ENCODE measurements around the gene SHF. TPM values are rescaled to one million over a fixed set of nuclear protein-coding genes. Genes with fewer than 3 reads are reported as not detected.
A peak's percentile ranks its signal among the peaks of the same experiment; 100 is the strongest.

The SHF gene
- total RNA-seq, 1 experiment from 2014 or later = 0.44 TPM

- DNase-seq (ENCODE audit: unreplicated experiment) = no peak
- ChIA-PET CTCF (interaction anchor here (0.7 to 2.6 kb wide), 8 partner anchors 8 to 70 kb away, joined by 3 to 13 read pairs (median 4); no protein-coding TSS in a partner anchor), POLR2A (interaction anchor here (0.9 kb wide), 1 partner anchor 12 kb away, joined by 3 read pairs; no protein-coding TSS in a partner anchor)
- BruUV-seq (replicated peaks) = no TSS peak
- Mint-ChIP-seq H3K27me3 (ENCODE audit: insufficient read depth, unreplicated experiment) (no peaks in the 10 kb centered on the region), H3K4me3 (ENCODE audit: unreplicated experiment) (peak overlapping the region; percentile 76), H3K4me1 (ENCODE audit: insufficient read depth, unreplicated experiment) (peaks cover 19% of the 10 kb centered on the region), H3K36me3 (ENCODE audit: insufficient read depth, unreplicated experiment) (peaks cover 6% of the 10 kb centered on the region), H3K9me3 (ENCODE audit: unreplicated experiment) (no peaks in the 10 kb centered on the region), H3K27ac (ENCODE audit: low read depth, unreplicated experiment) (peak overlapping the region; percentile 54)
- intact Hi-C loops (cut with micrococcal nuclease) = no loop called here
- TF ChIP-seq, protein P1, sequence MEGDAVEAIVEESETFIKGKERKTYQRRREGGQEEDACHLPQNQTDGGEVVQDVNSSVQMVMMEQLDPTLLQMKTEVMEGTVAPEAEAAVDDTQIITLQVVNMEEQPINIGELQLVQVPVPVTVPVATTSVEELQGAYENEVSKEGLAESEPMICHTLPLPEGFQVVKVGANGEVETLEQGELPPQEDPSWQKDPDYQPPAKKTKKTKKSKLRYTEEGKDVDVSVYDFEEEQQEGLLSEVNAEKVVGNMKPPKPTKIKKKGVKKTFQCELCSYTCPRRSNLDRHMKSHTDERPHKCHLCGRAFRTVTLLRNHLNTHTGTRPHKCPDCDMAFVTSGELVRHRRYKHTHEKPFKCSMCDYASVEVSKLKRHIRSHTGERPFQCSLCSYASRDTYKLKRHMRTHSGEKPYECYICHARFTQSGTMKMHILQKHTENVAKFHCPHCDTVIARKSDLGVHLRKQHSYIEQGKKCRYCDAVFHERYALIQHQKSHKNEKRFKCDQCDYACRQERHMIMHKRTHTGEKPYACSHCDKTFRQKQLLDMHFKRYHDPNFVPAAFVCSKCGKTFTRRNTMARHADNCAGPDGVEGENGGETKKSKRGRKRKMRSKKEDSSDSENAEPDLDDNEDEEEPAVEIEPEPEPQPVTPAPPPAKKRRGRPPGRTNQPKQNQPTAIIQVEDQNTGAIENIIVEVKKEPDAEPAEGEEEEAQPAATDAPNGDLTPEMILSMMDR (IDR thresholded peaks at IDR 0.05; ENCODE audit: unreplicated experiment) = no peak
These were observed 1.6 kb downstream of the SHF start for GRCh38 chr15:45185903-45186770.

- TF ChIP-seq, protein P1 (IDR thresholded peaks at IDR 0.05; ENCODE audit: unreplicated experiment) = no peak
- POLR2A ChIA-PET = interaction anchor here (0.6 kb wide), 1 partner anchor 9 kb away, joined by 3 read pairs; no protein-coding TSS in a partner anchor
- Mint-ChIP-seq H3K9me3 (ENCODE audit: unreplicated experiment) (no peaks in the 10 kb centered on the region), H3K27me3 (ENCODE audit: insufficient read depth, unreplicated experiment) (no peaks in the 10 kb centered on the region), H3K4me1 (ENCODE audit: insufficient read depth, unreplicated experiment) (peaks cover 23% of the 10 kb centered on the region), H3K36me3 (ENCODE audit: insufficient read depth, unreplicated experiment) (peaks cover 6% of the 10 kb centered on the region), H3K27ac (ENCODE audit: low read depth, unreplicated experiment) (no peak overlapping the region), H3K4me3 (ENCODE audit: unreplicated experiment) (no peak overlapping the region)
- BruUV-seq (replicated peaks) = no TSS peak
- intact Hi-C loops (cut with micrococcal nuclease) = no loop called here
- CTCF ChIA-PET = interaction anchor here (0.8 to 2.6 kb wide), 4 partner anchors 8 to 22 kb away, joined by 3 to 13 read pairs (median 6); no protein-coding TSS in a partner anchor
- no peak for DNase-seq (ENCODE audit: unreplicated experiment)
These were observed 2.5 kb downstream of the SHF start for GRCh38 chr15:45185069-45185779.

DNA sequence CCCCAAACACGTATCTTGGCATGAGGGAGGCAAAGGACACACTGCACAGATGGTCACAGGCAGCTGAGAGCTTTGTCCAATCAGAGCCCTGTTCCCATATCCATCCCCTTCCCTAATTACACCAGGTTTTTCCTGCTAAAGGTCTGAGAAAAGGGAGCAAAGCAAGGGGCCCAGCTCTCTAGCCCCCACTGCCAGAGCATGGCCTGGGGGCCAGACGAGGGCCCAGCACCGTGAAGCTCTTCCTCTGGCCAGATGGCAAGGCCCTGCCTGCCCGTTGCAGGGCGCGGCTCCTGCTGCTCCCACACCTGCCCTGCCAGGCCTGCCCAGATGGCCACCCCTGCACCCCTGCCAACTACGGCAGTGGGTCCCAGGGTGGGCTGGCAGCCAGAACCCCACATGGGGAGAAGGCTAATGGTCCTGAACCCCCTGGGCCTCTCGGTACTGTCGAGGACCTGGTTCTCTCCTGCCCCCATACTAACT, 3.2 kb downstream of the SHF start:
- H3K36me3 Mint-ChIP-seq (ENCODE audit: insufficient read depth, unreplicated experiment) = peaks cover 6% of the 10 kb centered on the region
- ChIA-PET CTCF (interaction anchor here (0.9 to 7.3 kb wide), 6 partner anchors 8 to 22 kb away, joined by 3 to 36 read pairs (median 6); no protein-coding TSS in a partner anchor), POLR2A (interaction anchor here (0.9 kb wide), 1 partner anchor 14 kb away, joined by 3 read pairs; no protein-coding TSS in a partner anchor)
- no peak overlapping the region for H3K4me3 Mint-ChIP-seq (ENCODE audit: unreplicated experiment)
- TF ChIP-seq, protein P1 (IDR thresholded peaks at IDR 0.05; ENCODE audit: unreplicated experiment) = no peak
- no TSS peak for BruUV-seq (replicated peaks)
- intact Hi-C loops (cut with micrococcal nuclease) = no loop called here
- no peaks in the 10 kb centered on the region for H3K9me3 Mint-ChIP-seq (ENCODE audit: unreplicated experiment)
- peaks cover 27% of the 10 kb centered on the region for H3K4me1 Mint-ChIP-seq (ENCODE audit: insufficient read depth, unreplicated experiment)
- no peaks in the 10 kb centered on the region for H3K27me3 Mint-ChIP-seq (ENCODE audit: insufficient read depth, unreplicated experiment)
- H3K27ac Mint-ChIP-seq (ENCODE audit: low read depth, unreplicated experiment) = no peak overlapping the region
- no peak for DNase-seq (ENCODE audit: unreplicated experiment)

DNA sequence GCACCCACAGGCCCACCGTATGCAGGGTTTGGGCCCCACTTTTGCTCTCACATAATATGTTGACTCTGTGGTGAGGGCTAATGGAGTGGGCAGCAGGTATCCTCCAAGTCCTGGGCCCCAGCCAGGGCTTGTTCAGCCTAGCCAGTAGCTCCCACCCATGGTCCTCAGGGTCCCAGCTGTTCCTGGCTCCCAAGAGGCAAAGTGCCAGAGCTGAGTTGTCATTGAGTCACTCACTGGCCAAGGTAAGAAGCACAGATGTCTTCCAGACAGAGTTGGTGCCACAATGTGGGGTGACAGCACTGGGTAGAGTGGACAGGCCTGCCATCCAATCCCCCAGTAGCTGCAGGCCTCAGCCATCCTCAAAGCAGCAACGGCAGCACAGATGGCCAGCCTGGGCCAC, 4.3 kb downstream of the SHF start:
- no peak for DNase-seq (ENCODE audit: unreplicated experiment)
- intact Hi-C loops (cut with micrococcal nuclease) = no loop called here
- BruUV-seq (replicated peaks) = no TSS peak
- no peak overlapping the region for H3K4me3 Mint-ChIP-seq (ENCODE audit: unreplicated experiment)
- no peaks in the 10 kb centered on the region for H3K9me3 Mint-ChIP-seq (ENCODE audit: unreplicated experiment)
- H3K4me1 Mint-ChIP-seq (ENCODE audit: insufficient read depth, unreplicated experiment) = peaks cover 24% of the 10 kb centered on the region
- H3K36me3 Mint-ChIP-seq (ENCODE audit: insufficient read depth, unreplicated experiment) = peaks cover 3% of the 10 kb centered on the region
- TF ChIP-seq, protein P1 (IDR thresholded peaks at IDR 0.05; ENCODE audit: unreplicated experiment) = no peak
- POLR2A ChIA-PET = interaction anchor here (1.1 kb wide), 1 partner anchor 15 kb away, joined by 5 read pairs; no protein-coding TSS in a partner anchor
- no peaks in the 10 kb centered on the region for H3K27me3 Mint-ChIP-seq (ENCODE audit: insufficient read depth, unreplicated experiment)
- no peak overlapping the region for H3K27ac Mint-ChIP-seq (ENCODE audit: low read depth, unreplicated experiment)
- CTCF ChIA-PET = interaction anchor here (1.8 to 7.3 kb wide), 2 partner anchors 16 to 20 kb away, joined by 6 to 36 read pairs; no protein-coding TSS in a partner anchor

Data from MCF 10A (cell line).